Right kidney (tissue), 1 donor: ENCODE data around the gene TXNIP.

Experiments used
- DNase-seq: peaks from one replicate; pipeline ENCODE4 v3.0.0-alpha.2; 2016

The TXNIP gene

GRCh38 chr1:145986551-145986950 lies 9.8 kb downstream of the TXNIP start:
- no peak for DNase-seq

- DNase-seq = no peak
Measured at GRCh38 chr1:145985502-145986439, 10.6 kb downstream of the TXNIP start.

- no peak for DNase-seq
Measured at GRCh38 chr1:145985129-145985501, 11.3 kb downstream of the TXNIP start.

GRCh38 chr1:145983960-145984830 lies 12.2 kb downstream of the TXNIP start:
- DNase-seq = no peak

- DNase-seq = no peak
Measured at GRCh38 chr1:145983206-145983675, 13.1 kb downstream of the TXNIP start.

GRCh38 chr1:145982010-145982723 lies 14.2 kb downstream of the TXNIP start:
- DNase-seq = no peak

- no peak for DNase-seq
Measured at GRCh38 chr1:145980457-145980994, 15.9 kb downstream of the TXNIP start.

- peak; percentile 69 for DNase-seq
Measured at GRCh38 chr1:145979746-145980456, 16.5 kb downstream of the TXNIP start.

- peak; percentile 74 for DNase-seq
Measured at GRCh38 chr1:145978854-145979745, 17.3 kb downstream of the TXNIP start.

- no peak for DNase-seq
Measured at GRCh38 chr1:145978471-145978853, 17.9 kb downstream of the TXNIP start.

GRCh38 chr1:145977486-145978470 lies 18.6 kb downstream of the TXNIP start:
- DNase-seq = peak; percentile 64

- DNase-seq = no peak
Measured at GRCh38 chr1:145977016-145977415, 19.4 kb downstream of the TXNIP start.

GRCh38 chr1:145975216-145975615 lies 21.2 kb downstream of the TXNIP start:
- no peak for DNase-seq

GRCh38 chr1:145974721-145975120 lies 21.7 kb downstream of the TXNIP start:
- no peak for DNase-seq

- no peak for DNase-seq
Measured at GRCh38 chr1:145972580-145972979, 23.8 kb downstream of the TXNIP start.

GRCh38 chr1:145967288-145967687 lies 29.1 kb downstream of the TXNIP start:
- no peak for DNase-seq

GRCh38 chr1:145965119-145965744 lies 31.1 kb downstream of the TXNIP start:
- no peak for DNase-seq

- DNase-seq = peak; percentile 86
Measured at GRCh38 chr1:145964328-145965118, 31.9 kb downstream of the TXNIP start, which contains the start of the genes ANKRD34A and POLR3GL. TSS of gene ANKRD34A (minus strand) at chr1:145964575. CDS start at chr1:145961759, 2,816 bp downstream. TSS of gene POLR3GL (plus strand) at chr1:145964690. CDS start at chr1:145974866, 10,176 bp downstream.
